Activated naive CD4-positive, alpha-beta T cell treated with anti-CD3 and anti-CD28 coated beads, Interleukin-2, amount 50 U/mL, for 72 hours (primary cell): ENCODE data around the gene B4GALT2. TPM values are rescaled to one million over a fixed set of nuclear protein-coding genes. Genes with fewer than 3 reads are reported as not detected.

ENCODE experiments used
- ATAC-seq, 2 donors: fragments of 150-1000 bp; cut with Tn5 transposase; 2 replicates each; pipeline ENCODE4 v1.10.0; 2021; ENCODE audit warnings: mild to moderate bottlenecking in 2 of 2, moderate library complexity in 2 of 2
- DNase-seq, 2 donors: peaks; one replicate each; pipeline ENCODE4 v3.0.0; 2021 to 2022; ENCODE audit warnings: low spot score in 2 of 2
- H3K27ac Mint-ChIP-seq, 2 donors: one replicate each; pipeline ENCODE4 v1.8.0; 2022; ENCODE audit warnings: mild to moderate bottlenecking in 2 of 2, mixed read lengths in 2 of 2
- H3K36me3 Mint-ChIP-seq, 2 donors: one replicate each; pipeline ENCODE4 v1.8.0; 2022; ENCODE audit warnings: mixed read lengths in 2 of 2
- H3K9me3 Mint-ChIP-seq, 2 donors: one replicate each; pipeline ENCODE4 v1.8.0; 2022; ENCODE audit warnings: mixed read lengths in 2 of 2
- total RNA-seq, 2 donors: library from RNA; stranded (reverse); gene quantifications; one replicate each; pipeline ENCODE4 v1.2.3, GENCODE V29; 2022

Gene B4GALT2
- total RNA-seq, 2 donors from 2014 or later = 11.3 to 24.8 TPM

- Mint-ChIP-seq H3K9me3 (no peaks in the 10 kb centered on the region), H3K36me3 (no peaks in the 10 kb centered on the region), H3K27ac (peak overlapping the region in 1 of 2 donors; percentile 12)
- DNase-seq (no peak), ATAC-seq (no peak)
Observed at GRCh38 chr1:43990271-43991199, 11.5 kb downstream of the B4GALT2 start.

- Mint-ChIP-seq H3K36me3 (no peaks in the 10 kb centered on the region), H3K9me3 (no peaks in the 10 kb centered on the region), H3K27ac (peak overlapping the region; percentile 12 to 81)
- ATAC-seq (no peak), DNase-seq (no peak)
Observed at GRCh38 chr1:43991200-43991475, 12.1 kb downstream of the B4GALT2 start.

- no peaks in the 10 kb centered on the region for H3K9me3 Mint-ChIP-seq
- no peaks in the 10 kb centered on the region for H3K36me3 Mint-ChIP-seq
- ATAC-seq (peak; percentile 86 to 92), DNase-seq (peak; percentile 79 to 80)
- H3K27ac Mint-ChIP-seq = peak within 1 kb of the TSS; percentile 12 to 81
Observed at GRCh38 chr1:43991476-43992231, 12.6 kb downstream of the B4GALT2 start, which contains the start of gene CCDC24. Gene CCDC24 (plus strand): TSS chr1:43991599. CDS start chr1:43991879, 280 bp downstream.

- no peak for ATAC-seq
- DNase-seq = no peak
- no peaks in the 10 kb centered on the region for H3K36me3 Mint-ChIP-seq
- peak overlapping the region in 1 of 2 donors; percentile 12 for H3K27ac Mint-ChIP-seq
- H3K9me3 Mint-ChIP-seq = no peaks in the 10 kb centered on the region
Observed at GRCh38 chr1:43992232-43992995, 13.4 kb downstream of the B4GALT2 start.

GRCh38 chr1:43993206-43993914 is 14.3 kb downstream of the B4GALT2 start:
- DNase-seq (no peak), ATAC-seq (no peak)
- no peak overlapping the region for H3K27ac Mint-ChIP-seq
- no peaks in the 10 kb centered on the region for H3K36me3 Mint-ChIP-seq
- H3K9me3 Mint-ChIP-seq = no peaks in the 10 kb centered on the region

- Mint-ChIP-seq H3K27ac (no peak overlapping the region), H3K9me3 (no peaks in the 10 kb centered on the region), H3K36me3 (no peaks in the 10 kb centered on the region)
- no peak for DNase-seq
- no peak for ATAC-seq
Observed at GRCh38 chr1:43994071-43994470, 15.1 kb downstream of the B4GALT2 start.

- H3K9me3 Mint-ChIP-seq = no peaks in the 10 kb centered on the region
- no peak for ATAC-seq
- no peak for DNase-seq
Observed at GRCh38 chr1:43994794-43995790, 16.1 kb downstream of the B4GALT2 start.

GRCh38 chr1:43995984-43996732 is 17.1 kb downstream of the B4GALT2 start:
- no peak for DNase-seq
- Mint-ChIP-seq H3K27ac (no peak overlapping the region), H3K9me3 (no peaks in the 10 kb centered on the region), H3K36me3 (no peaks in the 10 kb centered on the region)
- no peak for ATAC-seq

More at GRCh38 chr1:43994794-43995790, 16.1 kb downstream of the B4GALT2 start:
- no peak overlapping the region for H3K27ac Mint-ChIP-seq
- no peaks in the 10 kb centered on the region for H3K36me3 Mint-ChIP-seq

- no peaks in the 10 kb centered on the region for H3K36me3 Mint-ChIP-seq
- no peak overlapping the region for H3K27ac Mint-ChIP-seq
- H3K9me3 Mint-ChIP-seq = no peaks in the 10 kb centered on the region
- DNase-seq (no peak), ATAC-seq (no peak)
Observed at GRCh38 chr1:43996733-43997115, 17.7 kb downstream of the B4GALT2 start.

- no peaks in the 10 kb centered on the region for H3K9me3 Mint-ChIP-seq
- ATAC-seq (no peak), DNase-seq (no peak)
- no peaks in the 10 kb centered on the region for H3K36me3 Mint-ChIP-seq
- no peak overlapping the region for H3K27ac Mint-ChIP-seq
Observed at GRCh38 chr1:43997295-43997999, 18.4 kb downstream of the B4GALT2 start.

GRCh38 chr1:43998000-43998378 is 19.0 kb downstream of the B4GALT2 start:
- ATAC-seq = no peak
- DNase-seq = no peak
- Mint-ChIP-seq H3K9me3 (no peaks in the 10 kb centered on the region), H3K36me3 (no peaks in the 10 kb centered on the region), H3K27ac (no peak overlapping the region)

- DNase-seq = no peak
- Mint-ChIP-seq H3K9me3 (no peaks in the 10 kb centered on the region), H3K27ac (peak overlapping the region in 1 of 2 donors; percentile 60), H3K36me3 (no peaks in the 10 kb centered on the region)
- ATAC-seq = no peak
Observed at GRCh38 chr1:43999455-43999854, 20.4 kb downstream of the B4GALT2 start.

- DNase-seq (no peak), ATAC-seq (no peak)
- H3K9me3 Mint-ChIP-seq = no peaks in the 10 kb centered on the region
- H3K36me3 Mint-ChIP-seq = no peaks in the 10 kb centered on the region
- H3K27ac Mint-ChIP-seq = no peak overlapping the region
Observed at GRCh38 chr1:44000122-44000665, 21.2 kb downstream of the B4GALT2 start.

- no peak overlapping the region for H3K27ac Mint-ChIP-seq
- H3K9me3 Mint-ChIP-seq = no peaks in the 10 kb centered on the region
- DNase-seq (no peak), ATAC-seq (no peak)
- H3K36me3 Mint-ChIP-seq = no peaks in the 10 kb centered on the region
Observed at GRCh38 chr1:44002165-44002564, 23.2 kb downstream of the B4GALT2 start.
